ENCODE results near the gene NBR1.
"Not testable (repeated sequence)": the region's sequence is repeated elsewhere in the genome, so short reads cannot be mapped to it uniquely, and the experiment has no call there.

Gene NBR1, protein sequence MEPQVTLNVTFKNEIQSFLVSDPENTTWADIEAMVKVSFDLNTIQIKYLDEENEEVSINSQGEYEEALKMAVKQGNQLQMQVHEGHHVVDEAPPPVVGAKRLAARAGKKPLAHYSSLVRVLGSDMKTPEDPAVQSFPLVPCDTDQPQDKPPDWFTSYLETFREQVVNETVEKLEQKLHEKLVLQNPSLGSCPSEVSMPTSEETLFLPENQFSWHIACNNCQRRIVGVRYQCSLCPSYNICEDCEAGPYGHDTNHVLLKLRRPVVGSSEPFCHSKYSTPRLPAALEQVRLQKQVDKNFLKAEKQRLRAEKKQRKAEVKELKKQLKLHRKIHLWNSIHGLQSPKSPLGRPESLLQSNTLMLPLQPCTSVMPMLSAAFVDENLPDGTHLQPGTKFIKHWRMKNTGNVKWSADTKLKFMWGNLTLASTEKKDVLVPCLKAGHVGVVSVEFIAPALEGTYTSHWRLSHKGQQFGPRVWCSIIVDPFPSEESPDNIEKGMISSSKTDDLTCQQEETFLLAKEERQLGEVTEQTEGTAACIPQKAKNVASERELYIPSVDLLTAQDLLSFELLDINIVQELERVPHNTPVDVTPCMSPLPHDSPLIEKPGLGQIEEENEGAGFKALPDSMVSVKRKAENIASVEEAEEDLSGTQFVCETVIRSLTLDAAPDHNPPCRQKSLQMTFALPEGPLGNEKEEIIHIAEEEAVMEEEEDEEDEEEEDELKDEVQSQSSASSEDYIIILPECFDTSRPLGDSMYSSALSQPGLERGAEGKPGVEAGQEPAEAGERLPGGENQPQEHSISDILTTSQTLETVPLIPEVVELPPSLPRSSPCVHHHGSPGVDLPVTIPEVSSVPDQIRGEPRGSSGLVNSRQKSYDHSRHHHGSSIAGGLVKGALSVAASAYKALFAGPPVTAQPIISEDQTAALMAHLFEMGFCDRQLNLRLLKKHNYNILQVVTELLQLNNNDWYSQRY

DNA sequence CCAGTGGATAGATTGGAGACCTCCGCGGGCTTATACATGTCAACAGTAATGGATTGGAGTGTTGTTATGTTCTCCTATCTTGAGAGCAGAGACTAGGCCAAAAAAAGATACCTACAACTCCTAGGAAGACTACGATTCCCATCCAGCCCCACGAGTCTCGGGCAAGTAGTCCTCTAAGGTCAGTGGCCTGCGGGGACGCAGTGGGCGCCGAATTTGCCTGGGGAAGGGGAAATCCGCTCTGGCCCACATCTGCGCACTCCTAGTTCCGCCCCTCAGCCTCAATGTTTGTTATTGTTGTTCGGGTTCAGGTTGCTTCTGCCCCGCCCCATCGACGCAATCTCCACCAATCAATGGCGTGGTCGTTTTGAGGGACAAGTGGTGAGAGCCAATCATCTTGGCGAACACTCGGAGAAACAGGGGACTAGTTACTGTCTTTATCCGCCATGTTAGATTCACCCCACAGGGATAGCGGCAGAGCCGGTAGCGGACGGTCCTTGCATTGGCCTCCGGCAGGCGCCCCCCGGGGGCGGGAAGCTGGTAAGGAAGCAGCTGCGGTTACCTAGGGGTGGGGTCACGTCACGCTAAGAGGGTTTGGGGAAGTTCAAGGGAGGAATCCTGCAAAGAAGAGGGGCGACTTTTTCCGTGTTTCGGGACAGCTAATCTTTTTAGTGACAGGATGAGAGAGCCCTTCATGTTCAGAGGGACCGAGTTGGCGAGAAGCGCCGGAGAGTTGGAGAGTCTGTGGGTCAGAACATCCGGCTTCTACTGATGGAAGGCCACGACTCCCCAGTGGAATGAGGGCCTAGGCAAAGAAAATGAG lies at the start of gene NBR1:
Gene NBR1, plus strand, starts transcription at position 449 of the 820 bp plus-strand sequence. CDS start 4,586 bp downstream, outside the sequence.
- DNase-seq, result peak; percentile 98

DNA sequence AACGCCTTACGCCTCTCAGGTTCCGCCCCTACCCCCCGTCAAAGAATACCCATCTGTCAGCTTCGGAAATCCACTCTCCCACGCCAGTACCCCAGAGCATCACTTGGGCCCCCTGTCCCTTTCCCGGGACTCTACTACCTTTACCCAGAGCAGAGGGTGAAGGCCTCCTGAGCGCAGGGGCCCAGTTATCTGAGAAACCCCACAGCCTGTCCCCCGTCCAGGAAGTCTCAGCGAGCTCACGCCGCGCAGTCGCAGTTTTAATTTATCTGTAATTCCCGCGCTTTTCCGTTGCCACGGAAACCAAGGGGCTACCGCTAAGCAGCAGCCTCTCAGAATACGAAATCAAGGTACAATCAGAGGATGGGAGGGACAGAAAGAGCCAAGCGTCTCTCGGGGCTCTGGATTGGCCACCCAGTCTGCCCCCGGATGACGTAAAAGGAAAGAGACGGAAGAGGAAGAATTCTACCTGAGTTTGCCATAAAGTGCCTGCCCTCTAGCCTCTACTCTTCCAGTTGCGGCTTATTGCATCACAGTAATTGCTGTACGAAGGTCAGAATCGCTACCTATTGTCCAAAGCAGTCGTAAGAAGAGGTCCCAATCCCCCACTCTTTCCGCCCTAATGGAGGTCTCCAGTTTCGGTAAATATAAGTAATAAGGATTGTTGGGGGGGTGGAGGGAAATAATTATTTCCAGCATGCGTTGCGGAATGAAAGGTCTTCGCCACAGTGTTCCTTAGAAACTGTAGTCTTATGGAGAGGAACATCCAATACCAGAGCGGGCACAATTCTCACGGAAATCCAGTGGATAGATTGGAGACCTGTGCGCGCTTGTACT lies 45.7 kb upstream of the NBR1 start, which contains the start of gene BRCA1:
Gene BRCA1, minus strand, starts transcription at position 232 of the 834 bp plus-strand sequence. CDS start 1,268 bp downstream, outside the sequence.
- DNase-seq, result peak; percentile 99

DNA sequence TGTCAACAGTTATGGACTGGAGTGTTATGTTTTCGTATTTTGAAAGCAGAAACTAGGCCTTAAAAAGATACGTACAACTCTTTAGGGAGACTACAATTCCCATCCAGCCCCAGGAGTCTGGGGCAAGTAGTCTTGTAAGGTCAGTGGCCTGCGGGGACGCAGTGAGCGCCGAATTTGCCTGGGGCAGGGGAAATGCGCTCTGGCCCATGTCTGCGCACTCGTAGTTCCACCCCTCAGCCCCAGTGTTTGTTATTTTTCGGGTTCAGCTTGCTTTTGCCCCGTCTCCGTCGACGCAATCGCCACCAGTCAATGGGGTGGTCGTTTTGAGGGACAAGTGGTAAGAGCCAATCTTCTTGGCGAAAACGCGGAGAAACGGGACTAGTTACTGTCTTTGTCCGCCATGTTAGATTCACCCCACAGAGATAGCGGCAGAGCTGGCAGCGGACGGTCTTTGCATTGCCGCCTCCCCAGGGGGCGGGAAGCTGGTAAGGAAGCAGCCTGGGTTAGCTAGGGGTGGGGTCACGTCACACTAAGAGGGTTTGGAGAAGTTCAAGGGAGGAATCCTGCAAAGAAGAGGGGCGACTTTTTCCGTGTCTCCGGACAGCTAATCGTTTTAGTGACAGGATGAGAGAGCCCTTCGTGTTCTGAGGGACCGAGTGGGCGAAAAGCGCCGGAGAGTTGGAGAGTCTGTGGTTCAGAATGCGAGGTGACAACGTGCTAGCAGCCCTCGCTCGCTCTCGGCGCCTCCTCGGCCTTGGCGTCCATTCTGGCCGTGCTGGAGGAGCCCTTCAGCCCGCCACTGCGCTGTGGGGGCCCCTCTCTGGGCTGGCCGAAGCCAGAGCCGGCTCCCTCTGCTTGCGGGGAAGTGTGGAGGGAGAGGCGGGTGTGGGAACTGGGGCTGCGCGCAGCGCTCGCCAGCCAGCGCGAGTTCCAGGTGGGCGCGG lies 44.8 kb upstream of the NBR1 start:
- DNase-seq, result no peak

DNA sequence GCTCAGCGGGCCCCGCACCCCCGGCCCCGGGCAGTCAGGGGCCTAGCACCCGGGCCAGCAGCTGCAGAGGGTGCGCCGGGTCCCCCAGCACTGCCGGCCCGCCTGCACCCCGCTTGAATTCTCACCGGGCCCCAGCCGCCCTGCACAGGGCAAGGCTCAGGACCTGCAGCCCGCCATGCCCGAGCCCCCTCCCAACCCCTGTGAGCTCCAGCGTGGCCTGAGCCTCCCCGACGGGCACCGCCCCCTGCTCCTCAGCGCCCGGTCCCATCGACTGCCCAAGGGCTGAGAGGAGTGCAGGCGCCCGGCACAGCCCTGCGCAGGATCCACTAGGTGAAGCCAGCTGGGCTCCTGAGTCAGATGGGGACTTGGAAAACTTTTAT lies 44.1 kb upstream of the NBR1 start:
- DNase-seq, result no peak

DNA sequence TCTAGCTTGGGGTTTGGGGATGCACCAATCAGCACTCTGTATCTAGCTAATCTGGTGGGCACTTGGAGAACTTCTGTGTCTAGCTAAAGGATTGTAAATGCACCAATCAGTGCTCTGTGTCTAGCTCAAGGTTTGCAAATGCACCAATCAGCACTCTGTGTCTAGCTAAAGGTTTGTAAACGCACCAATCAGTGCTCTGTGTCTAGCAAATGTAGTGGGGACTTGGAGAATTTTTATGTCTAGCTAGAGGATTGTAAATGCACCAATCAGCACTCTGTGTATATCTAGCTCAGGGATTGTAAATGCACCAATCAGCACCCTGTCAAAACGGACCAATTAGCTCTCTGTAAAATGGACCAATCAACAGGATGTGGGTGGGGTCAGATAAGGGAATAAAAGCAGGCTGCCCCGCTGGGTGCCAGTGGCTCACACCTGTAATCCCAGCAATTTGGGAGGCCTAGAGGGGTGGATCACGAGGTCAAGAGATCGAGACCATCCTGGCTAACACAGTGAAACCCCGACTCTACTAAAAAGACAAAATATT lies 43.6 kb upstream of the NBR1 start:
- not testable (repeated sequence) for DNase-seq

DNA sequence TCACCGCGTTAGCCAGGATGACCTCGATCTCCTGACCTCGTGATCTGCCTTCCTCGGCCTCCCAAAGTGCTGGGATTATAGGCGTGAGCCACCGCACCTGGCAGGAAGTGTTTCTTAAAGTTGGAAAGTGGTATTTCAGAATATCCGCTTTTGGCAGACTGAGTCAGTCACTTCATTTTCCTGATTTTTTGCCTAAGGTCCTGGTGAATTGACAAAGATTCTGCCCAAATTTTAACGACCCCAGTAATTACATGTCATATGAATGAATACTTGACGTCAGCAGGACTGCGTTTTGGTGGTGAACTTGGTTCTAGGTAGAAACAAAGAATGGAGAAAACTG lies 41.4 kb upstream of the NBR1 start:
- no peak for DNase-seq

DNA sequence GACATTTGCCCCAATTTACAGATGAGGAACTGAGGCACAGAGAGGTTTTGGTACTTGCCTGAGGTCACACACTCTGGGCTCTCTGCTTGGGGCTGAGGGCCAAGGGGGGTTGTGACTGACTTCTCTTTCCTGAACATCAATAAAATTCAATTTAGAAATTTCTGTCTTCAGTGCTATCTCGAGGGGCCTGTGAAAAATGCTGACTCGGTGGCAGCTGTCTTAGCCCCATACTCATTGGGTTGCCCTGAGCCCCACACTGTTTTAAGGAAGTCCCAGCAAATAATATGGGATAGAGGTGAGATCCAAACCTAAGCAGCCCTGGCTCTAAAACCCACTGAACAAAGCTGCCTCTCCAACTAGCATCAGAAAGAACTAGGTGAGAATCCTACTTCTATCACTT lies 38.9 kb upstream of the NBR1 start:
- no peak for DNase-seq

DNA sequence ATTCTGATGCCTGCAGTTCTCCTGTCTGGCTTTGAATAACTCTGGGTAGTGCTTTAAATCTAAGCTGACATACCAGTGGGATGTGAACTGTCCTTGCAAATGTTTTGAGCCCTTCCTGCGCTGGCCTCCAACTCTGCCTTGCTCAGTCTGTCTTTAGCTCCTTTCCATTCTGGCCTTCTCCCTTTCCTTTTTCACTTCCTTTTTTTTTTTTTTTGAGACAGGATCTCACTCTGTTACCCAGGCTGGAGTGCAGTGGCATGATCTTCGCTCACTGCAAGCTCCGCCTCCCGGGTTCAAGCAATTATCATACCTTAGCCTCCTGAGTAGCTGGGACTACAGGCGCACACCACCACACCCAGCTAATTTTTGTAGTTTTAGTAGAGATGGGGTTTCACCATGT lies 37.6 kb upstream of the NBR1 start:
- DNase-seq, result not testable (repeated sequence)

DNA sequence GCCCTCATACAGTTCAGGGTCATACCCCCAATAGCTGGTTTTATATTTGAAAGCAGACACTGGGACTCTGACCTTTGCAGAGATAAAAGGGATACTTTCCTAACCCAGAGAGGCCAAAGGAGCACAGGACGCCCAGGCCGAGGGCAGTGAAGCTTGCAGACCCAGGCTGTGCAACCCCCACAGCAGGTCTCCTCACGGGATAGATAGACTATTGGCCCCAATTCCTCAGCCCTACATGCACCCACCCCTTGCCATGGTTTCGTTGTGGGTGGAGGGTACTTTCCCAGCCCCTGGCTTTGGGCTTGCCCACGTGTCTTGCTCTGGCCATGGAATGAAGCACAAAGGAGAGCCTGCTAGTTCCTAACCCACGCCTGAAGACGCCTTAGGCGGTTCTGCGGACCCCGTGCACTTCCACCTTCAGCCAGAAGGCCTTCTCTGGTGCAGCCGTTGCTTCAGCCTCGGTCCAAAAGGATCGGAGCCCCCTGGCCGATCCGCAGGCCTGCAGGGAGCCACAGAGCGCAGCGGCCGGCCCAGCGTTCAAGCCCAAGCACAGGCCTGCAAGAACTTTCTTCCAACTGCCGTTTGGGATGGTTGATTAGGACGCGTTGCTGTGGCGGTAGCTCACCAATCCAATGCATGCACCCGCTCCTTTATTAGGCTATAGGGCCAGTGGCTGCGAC lies 36.1 kb upstream of the NBR1 start:
- DNase-seq, result no peak

DNA sequence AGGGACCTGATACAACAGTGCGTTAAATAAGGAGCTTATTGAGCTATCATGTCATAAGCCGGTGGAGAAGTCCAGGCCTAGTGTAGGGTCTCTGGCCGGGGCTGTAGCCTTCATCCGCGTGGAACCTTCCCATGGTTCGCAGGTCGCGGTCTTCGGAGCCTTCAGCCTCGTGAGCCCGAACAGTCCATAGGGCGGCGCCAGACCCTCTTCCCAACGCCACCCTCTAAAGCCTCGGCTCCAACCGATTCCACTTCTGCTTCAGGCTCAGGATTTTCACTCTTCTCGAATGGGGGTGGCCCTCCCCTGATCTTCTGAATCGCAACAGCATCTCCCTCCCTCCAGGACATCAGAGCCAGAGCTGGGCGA lies 35.6 kb upstream of the NBR1 start:
- DNase-seq, result no peak

DNA sequence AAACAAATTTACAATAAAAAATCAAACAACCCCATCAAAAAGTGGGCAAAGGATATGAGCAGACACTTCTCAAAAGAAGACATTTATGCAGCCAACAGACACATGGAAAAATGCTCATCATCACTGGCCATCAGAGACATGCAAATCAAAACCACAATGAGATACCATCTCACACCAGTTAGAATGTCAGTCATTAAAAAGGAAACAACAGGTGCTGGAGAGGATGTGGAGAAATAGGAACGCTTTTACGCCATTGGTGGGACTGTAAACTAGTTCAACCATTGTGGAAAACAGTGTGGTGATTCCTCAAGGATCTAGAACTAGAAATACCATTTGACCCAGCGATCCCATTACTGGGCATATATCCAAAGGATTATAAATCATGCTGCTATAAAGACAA lies 34.4 kb upstream of the NBR1 start:
- not testable (repeated sequence) for DNase-seq

DNA sequence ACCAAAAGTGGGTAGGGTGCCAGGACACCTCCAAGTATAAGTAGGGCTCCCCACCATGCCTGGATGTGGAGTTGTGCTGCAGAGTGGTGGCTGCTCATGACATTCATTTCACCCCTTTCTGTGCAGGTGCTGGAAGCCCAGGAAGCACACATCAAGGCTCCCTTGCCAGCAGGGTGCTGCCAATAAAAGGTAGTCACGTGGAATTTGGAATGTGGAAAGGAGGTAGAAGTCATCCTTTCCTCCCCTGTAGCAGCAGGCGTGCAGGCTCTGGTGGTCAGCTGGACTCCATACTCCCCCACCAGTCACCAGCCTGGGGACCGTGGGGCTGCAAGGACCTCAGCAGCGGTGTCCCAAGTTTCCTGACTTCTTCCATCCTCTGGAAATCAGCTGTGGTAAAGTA lies 32.5 kb upstream of the NBR1 start:
- not testable (repeated sequence) for DNase-seq

DNA sequence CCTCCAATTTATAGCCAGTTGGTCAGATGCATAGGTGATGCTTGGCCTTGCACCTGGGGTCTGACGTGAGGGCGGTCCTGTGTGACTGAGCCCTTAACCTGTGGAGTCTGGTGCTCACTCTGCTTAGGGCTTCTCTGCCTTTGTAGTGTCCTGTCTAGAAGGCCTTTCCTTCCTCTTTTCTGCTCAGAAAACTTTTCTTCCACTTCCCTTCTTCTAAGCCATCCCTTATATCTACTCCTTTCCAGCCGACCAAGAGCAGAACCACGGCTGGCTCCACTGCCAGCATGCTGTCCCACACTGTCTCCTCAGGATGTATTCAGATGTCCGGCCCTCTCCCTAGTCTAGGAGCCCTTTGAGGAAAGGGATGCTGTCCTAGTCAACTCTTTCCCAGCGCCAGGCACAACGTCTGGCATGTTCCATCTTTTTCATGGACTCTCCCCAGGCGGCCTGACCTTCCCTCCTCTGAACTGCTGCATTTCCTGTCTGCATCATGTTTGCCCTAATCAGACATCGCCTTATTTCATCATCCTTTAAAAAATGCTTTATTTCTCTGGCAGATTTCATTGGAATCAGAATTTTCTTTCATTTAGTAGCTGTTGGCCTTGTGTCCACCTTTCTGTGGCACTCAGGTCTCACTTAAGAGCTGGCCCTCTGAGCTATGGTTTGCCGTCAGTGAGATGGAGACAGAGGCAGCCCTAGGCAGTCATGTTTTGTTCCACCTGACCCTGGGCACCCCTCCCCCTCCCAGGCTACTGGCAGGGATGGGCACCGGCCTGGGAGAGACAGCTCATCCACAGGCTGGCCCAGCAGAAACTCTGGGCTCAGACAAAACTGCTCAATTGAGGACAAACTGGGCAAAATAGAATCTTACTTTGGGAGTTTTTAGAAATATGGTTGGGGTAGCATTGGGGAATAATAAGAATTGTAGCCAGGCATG lies 30.4 kb upstream of the NBR1 start:
- no peak for DNase-seq

DNA sequence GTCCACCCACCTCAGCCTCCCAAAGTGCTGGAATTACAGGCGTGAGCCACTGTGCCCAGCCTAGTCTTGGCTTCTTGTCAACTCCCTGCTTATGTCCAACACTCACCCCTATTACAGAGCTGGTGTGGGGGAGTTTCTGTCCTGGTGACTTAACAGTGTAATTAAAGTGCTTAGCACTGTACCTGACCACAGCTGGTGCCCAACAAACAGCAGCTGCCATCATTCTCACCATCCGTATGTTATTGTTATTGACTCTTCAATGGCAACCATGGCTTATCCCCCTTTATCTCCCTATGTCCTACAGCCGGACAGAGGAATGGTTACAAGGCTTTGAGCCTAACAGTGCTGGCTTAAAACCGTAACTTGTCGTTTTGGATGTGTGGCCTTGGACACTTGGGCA lies 28.9 kb upstream of the NBR1 start:
- no peak for DNase-seq

DNA sequence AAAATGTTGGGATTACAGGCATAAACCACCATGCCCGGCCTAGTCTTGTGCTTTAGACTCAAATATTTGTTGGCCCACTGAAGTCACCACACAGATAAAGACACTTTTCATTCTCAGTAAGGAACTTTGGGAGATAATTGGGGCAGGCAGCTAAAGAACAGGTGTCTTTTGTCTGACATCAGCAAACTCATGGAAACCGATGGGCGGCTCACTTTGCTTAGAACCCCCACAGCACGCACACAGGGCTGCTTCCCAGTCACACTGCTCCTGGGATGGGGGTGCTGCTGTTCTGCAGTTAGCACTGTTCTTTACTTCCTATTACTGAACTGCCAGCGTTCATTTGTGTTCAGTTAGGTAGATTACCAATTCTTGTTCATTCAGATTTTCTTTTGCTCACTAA lies 27.8 kb upstream of the NBR1 start:
- DNase-seq, result no peak

DNA sequence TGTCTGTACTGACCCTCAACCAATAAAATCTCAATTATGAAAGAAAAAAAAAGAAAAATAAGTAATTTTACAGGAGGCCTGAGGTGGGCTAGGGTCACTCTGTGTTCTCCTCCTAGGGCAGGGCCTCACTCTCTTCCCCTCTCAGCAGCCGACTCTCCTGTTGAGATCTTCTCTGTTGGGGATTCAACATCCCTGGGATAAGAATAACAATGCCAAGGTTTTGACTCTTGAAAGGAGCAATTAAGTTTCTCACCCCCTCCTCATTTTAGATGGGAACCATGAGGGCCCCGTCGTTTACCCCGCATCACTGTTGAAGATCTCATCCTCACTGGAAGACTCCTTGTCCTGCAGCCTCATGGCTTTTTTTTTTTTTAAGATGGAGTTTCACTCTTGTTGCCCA lies 24.4 kb upstream of the NBR1 start:
- DNase-seq, result no peak

DNA sequence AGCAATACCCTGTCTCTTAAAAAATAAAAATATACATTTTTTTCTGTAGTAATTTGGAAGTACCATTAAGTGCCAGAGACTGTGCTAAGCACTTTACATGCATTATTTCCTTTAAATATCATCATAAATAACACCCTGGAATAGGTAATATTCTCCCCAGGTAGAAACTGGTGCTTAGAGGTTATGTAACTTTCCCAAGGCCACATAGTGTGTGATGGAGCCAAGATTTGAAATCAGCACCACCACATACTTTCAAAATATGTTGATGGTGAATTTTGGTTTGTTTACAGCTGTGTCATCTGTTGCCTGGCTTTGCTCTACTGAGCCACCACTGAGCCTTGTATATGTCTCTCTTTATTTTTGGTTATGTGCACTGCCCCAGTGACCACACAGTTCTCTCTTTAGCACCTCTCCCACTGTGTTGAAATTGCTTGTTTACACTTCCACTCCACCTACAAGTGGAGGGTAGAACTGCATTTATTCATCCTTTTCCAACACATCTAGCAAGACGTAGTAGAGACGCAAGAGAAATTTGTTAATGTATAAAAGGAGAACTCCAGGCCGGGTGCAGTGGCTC lies 19.0 kb upstream of the NBR1 start:
- no peak for DNase-seq

DNA sequence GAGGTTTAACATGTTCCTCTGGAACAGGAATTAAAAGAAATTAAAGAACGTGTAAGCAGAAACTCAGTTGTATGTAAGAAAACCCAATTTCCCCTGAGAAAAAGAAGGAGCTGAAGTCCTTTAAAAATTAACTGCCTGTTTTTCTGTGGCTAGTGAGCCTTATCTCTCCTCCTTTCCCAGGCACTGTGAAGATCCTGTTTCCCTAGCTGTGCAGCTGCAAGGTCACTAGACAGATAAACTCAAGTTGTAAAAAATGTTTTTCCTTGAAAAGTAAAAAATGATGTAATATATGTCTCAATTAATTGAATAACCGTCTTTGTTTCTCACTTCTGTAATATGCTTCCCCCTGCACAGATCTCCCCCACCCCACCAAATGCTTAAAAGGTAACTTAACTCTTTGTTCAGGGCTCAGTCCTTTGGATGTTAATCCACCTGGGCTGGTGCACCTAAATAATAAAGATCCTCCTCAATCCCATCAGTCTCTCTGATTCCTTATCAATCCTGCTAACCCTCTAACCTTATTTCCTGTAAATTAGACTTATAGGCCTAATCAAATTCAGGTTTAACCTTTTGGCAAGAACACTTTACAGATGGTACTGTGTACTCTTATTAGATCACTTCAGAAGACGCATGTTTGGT lies 17.7 kb upstream of the NBR1 start:
- not testable (repeated sequence) for DNase-seq

All from DMS79 (cell line).